ENCODE data around the gene PTPRE. TPM values are rescaled to one million over a fixed set of nuclear protein-coding genes. Genes with fewer than 3 reads are reported as not detected.

The PTPRE gene
- total RNA-seq, 1 donor from 2014 or later, result 1.2 TPM

DNA sequence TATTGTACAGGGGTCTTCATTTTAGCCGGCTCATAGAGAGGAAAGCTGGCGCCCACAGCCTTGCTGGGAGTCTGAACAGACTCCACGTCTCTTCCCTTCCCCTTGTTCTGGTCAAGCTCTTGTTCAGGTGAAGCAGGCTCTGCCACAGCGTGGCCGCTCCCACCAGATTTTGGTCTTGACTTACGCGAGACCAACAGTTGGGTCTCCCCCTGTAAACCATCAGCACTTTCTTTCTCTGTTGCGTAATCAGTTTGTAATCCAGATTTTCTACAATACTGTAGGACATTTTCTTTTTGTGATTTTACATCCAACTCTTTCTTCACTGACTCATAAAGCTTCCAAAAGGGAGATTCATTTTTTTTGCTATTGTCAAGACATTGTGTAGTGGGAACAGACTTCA, 208.5 kb downstream of the PTPRE start:
- Mint-ChIP-seq H3K27ac (ENCODE audit: unreplicated experiment) (no peak overlapping the region), H3K4me1 (ENCODE audit: unreplicated experiment) (no peaks in the 10 kb centered on the region), H3K4me3 (ENCODE audit: unreplicated experiment) (no peak overlapping the region), H3K9me3 (ENCODE audit: unreplicated experiment) (no peaks in the 10 kb centered on the region), H3K36me3 (ENCODE audit: unreplicated experiment) (peaks cover 17% of the 10 kb centered on the region), H3K27me3 (ENCODE audit: unreplicated experiment) (no peaks in the 10 kb centered on the region)
- DNase-seq (ENCODE audit: extremely low spot score, unreplicated experiment), result peak; percentile 71
- TF ChIP-seq, protein P1, sequence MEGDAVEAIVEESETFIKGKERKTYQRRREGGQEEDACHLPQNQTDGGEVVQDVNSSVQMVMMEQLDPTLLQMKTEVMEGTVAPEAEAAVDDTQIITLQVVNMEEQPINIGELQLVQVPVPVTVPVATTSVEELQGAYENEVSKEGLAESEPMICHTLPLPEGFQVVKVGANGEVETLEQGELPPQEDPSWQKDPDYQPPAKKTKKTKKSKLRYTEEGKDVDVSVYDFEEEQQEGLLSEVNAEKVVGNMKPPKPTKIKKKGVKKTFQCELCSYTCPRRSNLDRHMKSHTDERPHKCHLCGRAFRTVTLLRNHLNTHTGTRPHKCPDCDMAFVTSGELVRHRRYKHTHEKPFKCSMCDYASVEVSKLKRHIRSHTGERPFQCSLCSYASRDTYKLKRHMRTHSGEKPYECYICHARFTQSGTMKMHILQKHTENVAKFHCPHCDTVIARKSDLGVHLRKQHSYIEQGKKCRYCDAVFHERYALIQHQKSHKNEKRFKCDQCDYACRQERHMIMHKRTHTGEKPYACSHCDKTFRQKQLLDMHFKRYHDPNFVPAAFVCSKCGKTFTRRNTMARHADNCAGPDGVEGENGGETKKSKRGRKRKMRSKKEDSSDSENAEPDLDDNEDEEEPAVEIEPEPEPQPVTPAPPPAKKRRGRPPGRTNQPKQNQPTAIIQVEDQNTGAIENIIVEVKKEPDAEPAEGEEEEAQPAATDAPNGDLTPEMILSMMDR (IDR thresholded peaks at IDR 0.05), result no peak

GRCh38 chr10:128116187-128116586, 209.3 kb downstream of the PTPRE start:
- peaks cover 7% of the 10 kb centered on the region for H3K4me1 Mint-ChIP-seq (ENCODE audit: unreplicated experiment)
- H3K27me3 Mint-ChIP-seq (ENCODE audit: unreplicated experiment), result no peaks in the 10 kb centered on the region
- no peak overlapping the region for H3K27ac Mint-ChIP-seq (ENCODE audit: unreplicated experiment)
- DNase-seq (ENCODE audit: extremely low spot score, unreplicated experiment), result no peak
- H3K4me3 Mint-ChIP-seq (ENCODE audit: unreplicated experiment), result no peak overlapping the region
- H3K36me3 Mint-ChIP-seq (ENCODE audit: unreplicated experiment), result peaks cover 17% of the 10 kb centered on the region
- H3K9me3 Mint-ChIP-seq (ENCODE audit: unreplicated experiment), result no peaks in the 10 kb centered on the region
- TF ChIP-seq, protein P1 (IDR thresholded peaks at IDR 0.05), result no peak

GRCh38 chr10:128116851-128117615, 210.1 kb downstream of the PTPRE start:
- TF ChIP-seq, protein P1 (IDR thresholded peaks at IDR 0.05), result no peak
- H3K4me3 Mint-ChIP-seq (ENCODE audit: unreplicated experiment), result no peak overlapping the region
- H3K9me3 Mint-ChIP-seq (ENCODE audit: unreplicated experiment), result no peaks in the 10 kb centered on the region
- H3K4me1 Mint-ChIP-seq (ENCODE audit: unreplicated experiment), result peaks cover 7% of the 10 kb centered on the region
- no peak overlapping the region for H3K27ac Mint-ChIP-seq (ENCODE audit: unreplicated experiment)
- no peak for DNase-seq (ENCODE audit: extremely low spot score, unreplicated experiment)
- no peaks in the 10 kb centered on the region for H3K27me3 Mint-ChIP-seq (ENCODE audit: unreplicated experiment)
- H3K36me3 Mint-ChIP-seq (ENCODE audit: unreplicated experiment), result peaks cover 10% of the 10 kb centered on the region

DNA sequence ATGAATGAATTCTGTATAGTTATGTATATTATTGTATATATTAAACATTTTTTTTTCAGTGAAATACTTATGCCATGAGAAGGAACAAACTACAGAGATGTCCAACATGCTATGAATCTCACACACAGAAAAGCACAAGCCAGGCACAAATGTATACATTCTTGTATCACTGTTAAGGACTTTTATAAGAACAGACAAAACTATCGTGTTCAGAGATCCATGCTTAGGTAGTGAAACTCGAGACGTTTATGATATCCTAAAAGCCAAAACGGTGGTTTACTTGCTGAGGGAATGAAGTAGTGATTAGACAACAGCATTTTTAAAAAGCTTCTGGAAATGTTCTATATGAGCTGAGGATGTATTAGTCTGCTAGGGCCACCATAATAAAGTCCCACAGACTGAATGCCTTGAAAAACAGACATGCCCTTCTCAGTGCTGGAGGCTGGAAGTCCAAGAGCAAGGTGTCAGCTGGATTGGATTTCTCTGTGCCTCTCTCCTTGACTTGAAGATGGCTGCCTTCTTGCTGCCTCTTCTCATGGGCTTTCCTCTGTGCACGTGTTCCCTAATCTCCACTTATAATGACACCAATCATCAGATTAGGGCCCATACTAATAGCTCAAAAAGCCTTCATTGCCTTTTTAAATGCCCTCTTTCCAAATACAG, 215.0 kb downstream of the PTPRE start:
- H3K27ac Mint-ChIP-seq (ENCODE audit: unreplicated experiment), result no peak overlapping the region
- TF ChIP-seq, protein P1 (IDR thresholded peaks at IDR 0.05), result no peak
- H3K4me1 Mint-ChIP-seq (ENCODE audit: unreplicated experiment), result peaks cover 38% of the 10 kb centered on the region
- H3K27me3 Mint-ChIP-seq (ENCODE audit: unreplicated experiment), result no peaks in the 10 kb centered on the region
- no peaks in the 10 kb centered on the region for H3K9me3 Mint-ChIP-seq (ENCODE audit: unreplicated experiment)
- H3K36me3 Mint-ChIP-seq (ENCODE audit: unreplicated experiment), result no peaks in the 10 kb centered on the region
- H3K4me3 Mint-ChIP-seq (ENCODE audit: unreplicated experiment), result no peak overlapping the region
- no peak for DNase-seq (ENCODE audit: extremely low spot score, unreplicated experiment)

GRCh38 chr10:128122931-128123330, 216.0 kb downstream of the PTPRE start:
- TF ChIP-seq, protein P1 (IDR thresholded peaks at IDR 0.05), result no peak
- Mint-ChIP-seq H3K4me1 (ENCODE audit: unreplicated experiment) (peaks cover 38% of the 10 kb centered on the region), H3K36me3 (ENCODE audit: unreplicated experiment) (no peaks in the 10 kb centered on the region), H3K27me3 (ENCODE audit: unreplicated experiment) (no peaks in the 10 kb centered on the region), H3K9me3 (ENCODE audit: unreplicated experiment) (no peaks in the 10 kb centered on the region), H3K4me3 (ENCODE audit: unreplicated experiment) (no peak overlapping the region), H3K27ac (ENCODE audit: unreplicated experiment) (peak overlapping the region; percentile 14)
- no peak for DNase-seq (ENCODE audit: extremely low spot score, unreplicated experiment)

All from osteocyte (in vitro differentiated cells).